HepG2 (cell line): Measurements from ENCODE around the gene VDR. TPM values are rescaled to one million over a fixed set of nuclear protein-coding genes. Genes with fewer than 3 reads are reported as not detected.

Source experiments
- ATAC-seq: fragments of 200-7000 bp; cut with Tn5 transposase; 3 replicates; pipeline ENCODE4 v1.9.1; 2020; ENCODE audit warnings: mild to moderate bottlenecking, moderate library complexity
- BruUV-seq: library from RNA; stranded (reverse); fragments of 400-500 nt; replicated peaks from 2 replicates; lab custom pipeline; 2021; lab: Mats Ljungman, UMichigan
- CTCF ChIA-PET: fragments of 300-600 bp; formaldehyde crosslinking; extraction: SDS; loops from one replicate; lab custom pipeline; 2021; ENCODE audit warnings: low total read pairs, inconsistent platforms, low intra/inter-chr PET ratio; lab: Yijun Ruan, JAX
- POLR2A ChIA-PET: fragments of 350-600 bp; sonication (Branson Sonifier 250); formaldehyde crosslinking; loops from one replicate; lab custom pipeline; 2020; ENCODE audit warnings: antibody characterized with exemption, inconsistent platforms; lab: Yijun Ruan, JAX
- DNase-seq: peaks from one replicate; pipeline ENCODE4 v3.0.0-alpha.2; 2015; ENCODE audit warnings: low spot score
- FAIRE-seq: peaks from 3 replicates; lab custom pipeline; 2011; peaks lifted over from hg19 to GRCh38; lab: Jason Lieb, UNC
- H2AFZ ChIP-seq: one replicate; pipeline ENCODE4 v1.6.1; 2011; ENCODE audit warnings: low read length, inconsistent platforms
- H3K27ac ChIP-seq: fragments of 300-600 bp; 3 replicates; pipeline ENCODE4 v1.8.0; 2011; ENCODE audit warnings: mixed run types, mild to moderate bottlenecking, mixed read lengths, low read length, inconsistent platforms; ENCODE audit not compliant: insufficient read depth; ENCODE audit errors: extremely low read length
- H3K27me3 ChIP-seq, 2 experiments: fragments of 200-600 bp in 1 of 2; 2 replicates in 1 of 2; 3 replicates in 1 of 2; pipeline versions ENCODE4 v1.6.0 to v1.8.0; 2011; ENCODE audit warnings: low read length in 2 of 2, mild to moderate bottlenecking in 2 of 2, moderate library complexity in 2 of 2, inconsistent platforms in 1 of 2; ENCODE audit not compliant: insufficient read depth in 2 of 2, control insufficient read depth in 1 of 2
- H3K36me3 ChIP-seq, 2 experiments: fragments of 200-600 bp in 1 of 2; replicated peaks in 1 of 2; 2 replicates in 1 of 2; 3 replicates in 1 of 2; pipeline versions ENCODE4 v1.5.1 to v1.8.0; 2011; ENCODE audit warnings: low read length in 2 of 2, inconsistent platforms in 1 of 2; ENCODE audit not compliant: insufficient read depth in 2 of 2, control insufficient read depth in 1 of 2
- H3K4me1 ChIP-seq: 2 replicates; pipeline ENCODE4 v1.5.1; 2012; ENCODE audit warnings: low read length, inconsistent platforms; ENCODE audit not compliant: insufficient read depth
- H3K4me2 ChIP-seq: 2 replicates; pipeline ENCODE4 v1.6.0; 2011; ENCODE audit warnings: low read depth, low read length, inconsistent platforms
- H3K4me3 ChIP-seq, 3 experiments: fragments of 200-600 bp in 1 of 3; sonication (generic), shearing (Covaris generic) in 1 of 3; replicated peaks in 1 of 3; 2 replicates each; pipeline ENCODE4 v1.5.1; 2011 to 2016; ENCODE audit warnings: low read length in 3 of 3, inconsistent platforms in 2 of 3, low read depth in 2 of 3, mild to moderate bottlenecking in 2 of 3, control low read depth in 1 of 3, mixed read lengths in 1 of 3; ENCODE audit not compliant: insufficient read depth in 1 of 3
- H3K79me2 ChIP-seq: one replicate; pipeline ENCODE4 v1.6.1; 2011; ENCODE audit warnings: low read length, inconsistent platforms; ENCODE audit not compliant: insufficient read depth
- H3K9ac ChIP-seq: 2 replicates; pipeline ENCODE4 v1.6.0; 2011; ENCODE audit warnings: mild to moderate bottlenecking, low read depth, low read length, inconsistent platforms; ENCODE audit not compliant: insufficient read depth
- H3K9me3 ChIP-seq: 2 replicates; pipeline ENCODE4 v1.5.1; 2012; ENCODE audit warnings: mild to moderate bottlenecking, low read length
- H4K20me1 ChIP-seq: 2 replicates; pipeline ENCODE4 v1.6.0; 2011; ENCODE audit warnings: inconsistent platforms, mild to moderate bottlenecking, low read length, moderate library complexity; ENCODE audit not compliant: insufficient read depth
- AGO1 ChIP-seq: fragments of 200-400 bp; formaldehyde crosslinking; IDR thresholded peaks from 2 replicates; pipeline ENCODE4 v1.6.1; 2017; ENCODE audit warnings: mild to moderate bottlenecking, low read depth, low read length, moderate library complexity; ENCODE audit not compliant: poor library complexity, severe bottlenecking
- ATF6 ChIP-seq: sonication (generic); formaldehyde crosslinking; conservative IDR thresholded peaks from 2 replicates; pipeline ENCODE4 v1.4.0; 2020; ENCODE audit warnings: missing genetic modification reagents
- HNRNPH1 ChIP-seq: fragments of 200-400 bp; formaldehyde crosslinking; optimal IDR thresholded peaks from 2 replicates; pipeline ENCODE3; 2017; ENCODE audit warnings: mild to moderate bottlenecking, low read depth, low read length
- NR0B2 ChIP-seq: sonication (generic); formaldehyde crosslinking; IDR thresholded peaks from 2 replicates; pipeline ENCODE4 v1.4.0; 2020; ENCODE audit warnings: mild to moderate bottlenecking, missing genetic modification reagents
- PCBP1 ChIP-seq: fragments of 200-400 bp; formaldehyde crosslinking; IDR thresholded peaks from 2 replicates; pipeline ENCODE4 v1.6.1; 2017; ENCODE audit warnings: mild to moderate bottlenecking, low read depth, low read length, borderline replicate concordance
- PHF21A ChIP-seq: sonication (generic); formaldehyde crosslinking; IDR thresholded peaks from 2 replicates; pipeline ENCODE4 v1.5.0; 2020; ENCODE audit warnings: mild to moderate bottlenecking, missing genetic modification reagents
- PHF5A ChIP-seq: IDR thresholded peaks from one replicate; pipeline ENCODE4 v1.6.1; 2018; ENCODE audit warnings: low read depth, missing genetic modification reagents; ENCODE audit not compliant: unreplicated experiment
- SRY ChIP-seq: sonication (generic); formaldehyde crosslinking; IDR thresholded peaks from 2 replicates; pipeline ENCODE4 v1.8.0; 2022; ENCODE audit warnings: mild to moderate bottlenecking, missing genetic modification reagents
- TFE3 ChIP-seq: IDR thresholded peaks from 2 replicates; pipeline ENCODE4 v1.6.1; 2016
- TOPORS ChIP-seq: sonication (generic); formaldehyde crosslinking; IDR thresholded peaks from 2 replicates; pipeline ENCODE4 v1.8.0; 2023; ENCODE audit warnings: mild to moderate bottlenecking, missing genetic modification reagents
- ZBTB7A ChIP-seq: sonication (generic); formaldehyde crosslinking; IDR thresholded peaks from 2 replicates; pipeline ENCODE4 v1.8.0; 2022; ENCODE audit warnings: mild to moderate bottlenecking, missing genetic modification reagents
- ZNF160 ChIP-seq: sonication (generic); formaldehyde crosslinking; IDR thresholded peaks from 2 replicates; pipeline ENCODE4 v1.8.0; 2022; ENCODE audit warnings: mild to moderate bottlenecking, inconsistent platforms, missing genetic modification reagents
- ZNF207 ChIP-seq: fragments of 450-650 bp; IDR thresholded peaks from 2 replicates; pipeline ENCODE4 v1.6.1; 2016; ENCODE audit warnings: antibody characterized with exemption, borderline replicate concordance
- ZNF460 ChIP-seq: sonication (generic); formaldehyde crosslinking; IDR thresholded peaks from 2 replicates; pipeline ENCODE4 v1.5.1; 2020; ENCODE audit warnings: missing genetic modification reagents, mild to moderate bottlenecking, borderline replicate concordance
- ZNF549 ChIP-seq: sonication (generic); formaldehyde crosslinking; IDR thresholded peaks from 2 replicates; pipeline ENCODE4 v1.5.0; 2020; ENCODE audit warnings: missing genetic modification reagents
- ZNF703 ChIP-seq: sonication (generic); formaldehyde crosslinking; IDR thresholded peaks from 2 replicates; pipeline ENCODE4 v1.5.1; 2020; ENCODE audit warnings: missing genetic modification reagents, mild to moderate bottlenecking, moderate library complexity, borderline replicate concordance
- ZNF775 ChIP-seq: sonication (generic); formaldehyde crosslinking; IDR thresholded peaks from 2 replicates; pipeline ENCODE4 v1.4.0; 2020; ENCODE audit warnings: missing genetic modification reagents, mild to moderate bottlenecking, moderate library complexity, borderline replicate concordance
- ZNF879 ChIP-seq: sonication (generic); formaldehyde crosslinking; IDR thresholded peaks from 2 replicates; pipeline ENCODE4 v1.8.1; 2023; ENCODE audit warnings: missing genetic modification reagents
- WGBS: methylation state at CpG from one replicate; pipeline ENCODE4 v1.1.6; 2017; ENCODE audit warnings: low lambda C conversion rate; 5-methylcytosine and 5-hydroxymethylcytosine counted together
- in situ Hi-C: cut with HindIII; loops from 2 replicates; pipeline ENCODE4 v1.10.0; 2017; ENCODE audit warnings: low pct_unique_long_range_greater_than_20kb; ENCODE audit not compliant: extremely low pct_ligation_motif_present
- intact Hi-C: fragments of 100-400 bp; cut with micrococcal nuclease; formaldehyde crosslinking; loops from one replicate; pipeline ENCODE4 v1.10.0; 2022; ENCODE audit not compliant: unreplicated experiment
- polyA plus RNA-seq, 8 experiments: library from polyadenylated mRNA; depleted of rRNA in 3 of 8; stranded (reverse) in 7 of 8; unstranded in 1 of 8; fragments of >200 nt; fragmentation: Illumina TruSeq in 4 of 8; extraction: Trizol in 4 of 8; gene quantifications; 2 replicates each; pipeline versions ENCODE4 v1.2.1 to v1.2.3, GENCODE V29; 2011 to 2016; ENCODE audit warnings: low read depth in 4 of 8, missing spikeins in 1 of 8, mixed read lengths in 1 of 8; ENCODE audit not compliant: insufficient read depth in 1 of 8
- total RNA-seq, 5 experiments: library from RNA; depleted of rRNA; stranded (reverse); fragments of >200 nt; fragmentation: Illumina TruSeq; extraction: Trizol; gene quantifications; 2 replicates each; pipeline ENCODE4 v1.2.3, GENCODE V29; 2016; ENCODE audit warnings: low read depth in 1 of 5

VDR gene
- total and polyA plus RNA-seq, 2 of the 13 experiments (the other 11 are each of a cell fraction or from before 2014, with no cell fraction given), result 0.08 to 0.33 TPM

- no peak for TF ChIP-seq PCBP1
- no peak for TF ChIP-seq PHF5A (CRISPR knock-in tag)
- no peak for TF ChIP-seq AGO1
These were observed 25.8 kb downstream of the VDR start (continued) for GRCh38 chr12:47878918-47879481.

- CTCF ChIA-PET, result no interaction called here
- no peak overlapping the region for H3K4me3 ChIP-seq
- no peaks in the 10 kb centered on the region for H3K79me2 ChIP-seq
- FAIRE-seq, result no peak
- intact Hi-C loops (no loop called here), in situ Hi-C loops (no loop called here)
- H3K4me1 ChIP-seq, result peaks cover 48% of the 10 kb centered on the region
- H3K4me2 ChIP-seq, result no peak overlapping the region
- H3K9me3 ChIP-seq, result no peaks in the 10 kb centered on the region
- no peaks in the 10 kb centered on the region for H4K20me1 ChIP-seq
- peaks cover 0 to 8% of the 10 kb centered on the region in 2 experiments; a peak in 1 of 5 replicates for H3K27me3 ChIP-seq
- POLR2A ChIA-PET, result no interaction called here
- H3K36me3 ChIP-seq, result no peaks in the 10 kb centered on the region
- no peak for ATAC-seq
- BruUV-seq, result no TSS peak
- no peak for DNase-seq
- H3K9ac ChIP-seq, result no peak overlapping the region
- H2AFZ ChIP-seq, result no peak overlapping the region
- WGBS, result 71% methylated on average over 7 of the region's 7 CpGs
- H3K27ac ChIP-seq, result no peak overlapping the region
- TF ChIP-seq HNRNPH1 (no peak), NR0B2 (no peak), TFE3 (CRISPR knock-in tag) (no peak), ZNF775 (CRISPR knock-in tag) (no peak), ZNF160 (CRISPR knock-in tag) (no peak), ZNF703 (no peak), TOPORS (CRISPR knock-in tag) (no peak), ZBTB7A (CRISPR knock-in tag) (no peak), ZNF879 (CRISPR knock-in tag) (no peak), PHF21A (CRISPR knock-in tag) (no peak), ZNF207 (no peak), ZNF460 (CRISPR knock-in tag) (no peak), SRY (no peak), ZNF549 (CRISPR knock-in tag) (no peak), ATF6 (CRISPR knock-in tag) (no peak)
These were observed 26.4 kb downstream of the VDR start for GRCh38 chr12:47878293-47878917.
